ENCODE data around the gene GTF2F1. TPM values are rescaled to one million over a fixed set of nuclear protein-coding genes. Genes with fewer than 3 reads are reported as not detected.
A peak's percentile ranks its signal among the peaks of the same experiment; 100 is the strongest.

GTF2F1 gene
- total and polyA plus RNA-seq, 10 of the 15 experiments (the other 5 are each of a cell fraction or from before 2014, with no cell fraction given), result 4.5 to 61.7 (median 48.5) TPM

DNA sequence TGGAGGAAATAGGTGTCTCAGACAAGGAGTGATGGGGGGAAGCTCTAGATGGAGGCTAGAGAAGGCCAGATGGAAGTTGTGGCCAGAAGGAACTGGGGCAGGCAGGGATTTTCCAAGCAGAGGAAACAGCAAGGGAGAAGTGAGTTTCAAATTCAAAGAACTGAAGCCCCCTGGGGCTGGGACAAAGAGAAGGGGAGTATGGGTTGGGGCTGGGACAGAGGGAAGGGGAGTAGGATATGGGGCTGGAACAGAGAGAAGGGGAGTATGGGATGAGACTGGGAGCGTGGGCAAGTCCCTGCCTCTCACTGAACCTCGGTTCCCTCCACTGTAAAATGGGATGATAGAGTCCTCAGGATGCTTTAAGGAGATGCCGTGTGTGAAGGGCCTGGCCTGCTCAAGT is 1.9 kb upstream of the GTF2F1 start (continued):
- no peak for TF ChIP-seq ZZZ3 (IDR thresholded peaks at IDR 0.05; ENCODE audit: control insufficient read depth, insufficient read length, low read depth)

DNA sequence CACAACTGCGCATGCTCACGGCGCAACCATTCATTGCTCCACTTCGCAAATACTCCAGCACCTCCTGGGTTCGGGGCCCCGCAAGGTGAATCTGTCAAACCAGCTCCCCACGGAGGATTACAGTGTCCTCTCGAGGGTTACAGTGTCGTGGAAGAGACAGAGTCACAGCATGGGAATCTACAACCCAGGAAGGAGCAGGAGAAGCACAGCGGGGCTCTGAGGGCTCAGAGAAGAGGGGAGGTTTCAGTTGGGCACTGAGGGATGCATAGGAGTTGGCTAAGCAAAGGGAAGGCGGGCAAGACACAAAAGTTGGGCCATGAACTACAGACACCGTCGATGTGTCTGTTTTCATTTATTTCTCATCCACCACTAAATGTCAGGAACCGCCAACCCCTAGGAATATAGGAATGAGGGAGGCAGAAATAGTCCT is 1.0 kb upstream of the GTF2F1 start:
- POLR2A ChIA-PET, result interaction anchor here (1.2 to 1.7 kb wide), 2 partner anchors 22 to 31 kb away, joined by 5 to 9 read pairs; partner anchors contain the start of genes ALKBH7 and KHSRP
- H4K20me1 ChIP-seq (ENCODE audit: control insufficient read depth, insufficient read depth), result no peaks in the 10 kb centered on the region
- peaks cover 22% of the 10 kb centered on the region for H3K79me2 ChIP-seq (ENCODE audit: control insufficient read depth, insufficient read depth, low read length)
- peaks cover 4 to 16% of the 10 kb centered on the region in 2 experiments; a peak in 3 of 4 replicates for H3K36me3 ChIP-seq (ENCODE audit: control insufficient read depth in 2 of 2, insufficient read depth in 2 of 2, low read length in 1 of 2)
- SMC1A ChIA-PET (ENCODE audit: uncharacterized antibody, unreplicated experiment), result interaction anchor here (1.1 to 1.5 kb wide), 3 partner anchors 10 to 31 kb away, joined by 3 read pairs; partner anchors contain the start of genes ALKBH7 and KHSRP
- H3K9ac ChIP-seq (ENCODE audit: control insufficient read depth, insufficient read depth, low read length), result peak overlapping the region; percentile 78
- no peaks in the 10 kb centered on the region for H3K27me3 ChIP-seq (replicated peaks in 1 of 2; ENCODE audit: control insufficient read depth in 2 of 2, insufficient read depth in 2 of 2, low read length in 1 of 2)
- BruUV-seq (replicated peaks), result no TSS peak
- WGBS (ENCODE audit: insufficient coverage, insufficient replicate concordance, low lambda C conversion rate, missing lambda C conversion rate), result 29% methylated on average over 14 of the region's 14 CpGs
- H3K27ac ChIP-seq (ENCODE audit: control insufficient read depth, insufficient read depth), result peak overlapping the region; percentile 93
- H2AFZ ChIP-seq (ENCODE audit: control insufficient read depth, low read depth, low read length), result peak overlapping the region; percentile 99
- in situ Hi-C loops (cut with MboI), result no loop called here
- peak overlapping the region; percentile 99 for H3K4me3 ChIP-seq
- RAD21 ChIA-PET (ENCODE audit: unreplicated experiment), result interaction anchor here (0.8 to 1.6 kb wide), 3 partner anchors 21 to 31 kb away, joined by 3 to 5 read pairs (median 4); partner anchors contain the start of genes ALKBH7 and KHSRP
- H3K9me3 ChIP-seq (replicated peaks; ENCODE audit: control insufficient read depth, insufficient read depth, low read length), result no peaks in the 10 kb centered on the region
- peaks cover 11% of the 10 kb centered on the region for H3K4me1 ChIP-seq (ENCODE audit: control insufficient read depth, insufficient read depth, low read length)
- peak; percentile 63 for DNase-seq (ENCODE audit: low read depth, low spot score)
- no peak; the same call in 2 of the 3 replicates for ATAC-seq
- peak overlapping the region; percentile 99 for H3K4me2 ChIP-seq (ENCODE audit: control insufficient read depth, insufficient read depth)
- peak; percentile 38; the same call in 1 of the 2 replicates for TF ChIP-seq SMARCA5 (IDR thresholded peaks at IDR 0.05)
- TF ChIP-seq DPF2 (IDR thresholded peaks at IDR 0.05), result peak; percentile 2
- TF ChIP-seq EGR1 (IDR thresholded peaks at IDR 0.05; ENCODE audit: borderline replicate concordance in 1 of 2, low read depth in 2 of 2, low read length in 2 of 2), result no peak
- TF ChIP-seq TCF3 (IDR thresholded peaks at IDR 0.05; ENCODE audit: borderline replicate concordance, insufficient read depth, low read depth, low read length), result no peak
- intact Hi-C loops (cut with micrococcal nuclease; ENCODE audit: unreplicated experiment), result loop anchor here (1.0 to 10.0 kb wide), 2 partner anchors 31 to 111 kb away; partner anchors contain the start of gene TUBB4A
- FAIRE-seq, result no peak
- CTCF ChIA-PET, result interaction anchor here (0.6 to 1.1 kb wide), 5 partner anchors 14 to 469 kb away, joined by 3 to 4 read pairs (median 4); no protein-coding TSS in a partner anchor
